GM10266 (cell line): ENCODE data around the gene SOX30.
"Not testable (repeated sequence)": the region's sequence is repeated elsewhere in the genome, so short reads cannot be mapped to it uniquely, and the experiment has no call there.

Experiments
- DNase-seq: peaks from one replicate; pipeline ENCODE4 v3.0.0; 2012; ENCODE audit errors: extremely low spot score
- CTCF ChIP-seq: IDR thresholded peaks from 2 replicates; pipeline ENCODE4 v1.5.1; 2012; ENCODE audit warnings: mild to moderate bottlenecking, low read depth; ENCODE audit not compliant: control insufficient read depth, insufficient read depth; ENCODE audit errors: missing control alignments

Gene SOX30

DNA sequence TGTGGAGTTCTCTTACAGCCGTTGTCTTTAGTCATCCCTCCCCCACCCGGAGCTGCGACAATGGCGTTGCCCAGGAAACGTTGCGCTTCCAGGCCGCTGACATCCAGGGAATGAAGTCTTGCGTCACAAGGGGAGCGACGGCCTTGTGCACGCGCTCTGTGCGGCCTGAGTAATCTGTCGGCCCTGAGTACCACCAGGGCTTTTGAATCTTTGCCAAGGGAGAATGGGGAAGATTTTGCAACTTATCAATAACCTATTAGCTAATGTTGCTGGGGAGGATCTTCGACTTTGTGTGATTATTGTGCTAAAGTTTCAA lies at the start of gene SOX30:
Gene SOX30 (minus strand): TSS at position 62 of the 316 bp plus-strand sequence. CDS start 360 bp downstream, outside the sequence.
- DNase-seq, result no peak
- no peak for TF ChIP-seq CTCF

- DNase-seq, result not testable (repeated sequence)
These were observed 46.4 kb upstream of the SOX30 start for GRCh38 chr5:157698674-157699073.

- not testable (repeated sequence) for DNase-seq
These were observed 43.9 kb upstream of the SOX30 start for GRCh38 chr5:157696154-157696553.

- not testable (repeated sequence) for DNase-seq
These were observed 41.6 kb upstream of the SOX30 start for GRCh38 chr5:157693816-157694215.

GRCh38 chr5:157690690-157691433 lies 38.6 kb upstream of the SOX30 start:
- DNase-seq, result no peak
- no peak for TF ChIP-seq CTCF

- DNase-seq, result no peak
- no peak for TF ChIP-seq CTCF
These were observed 37.9 kb upstream of the SOX30 start for GRCh38 chr5:157689942-157690689.

DNA sequence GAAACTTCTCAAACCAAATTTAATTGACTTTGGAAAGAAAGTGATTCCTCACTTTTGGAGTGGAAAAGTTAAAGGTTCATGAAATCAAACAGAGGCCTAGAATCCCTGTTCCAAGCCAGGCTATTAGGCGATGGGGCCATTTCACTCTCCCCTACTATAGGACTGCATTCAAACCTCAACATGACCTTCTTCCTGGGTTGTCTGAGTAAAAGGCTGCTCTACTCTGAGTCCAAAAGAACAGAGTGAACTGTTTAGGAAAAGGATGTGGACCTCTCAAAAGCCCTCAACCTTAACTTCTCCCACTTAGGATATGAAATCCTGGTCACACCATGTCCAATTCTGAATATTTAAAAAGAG lies 34.9 kb upstream of the SOX30 start:
- no peak for DNase-seq

GRCh38 chr5:157686276-157687197 lies 34.3 kb upstream of the SOX30 start:
- DNase-seq, result not testable (repeated sequence)

More for the DNA sequence above, 34.9 kb upstream of the SOX30 start:
- no peak for TF ChIP-seq CTCF

- DNase-seq, result no peak
- no peak for TF ChIP-seq CTCF
These were observed 30.0 kb upstream of the SOX30 start for GRCh38 chr5:157682257-157682656.
